HG03064 (cell line): ENCODE measurements around the gene NEK2.
"Not testable (repeated sequence)": the region's sequence is repeated elsewhere in the genome, so short reads cannot be mapped to it uniquely, and the experiment has no call there.

Experiments used
- ATAC-seq: cut with Tn5 transposase; IDR thresholded peaks from one replicate; pipeline ENCODE4 v1.9.1; 2021; ENCODE audit warnings: low read depth; ENCODE audit not compliant: unreplicated experiment

NEK2 gene

DNA sequence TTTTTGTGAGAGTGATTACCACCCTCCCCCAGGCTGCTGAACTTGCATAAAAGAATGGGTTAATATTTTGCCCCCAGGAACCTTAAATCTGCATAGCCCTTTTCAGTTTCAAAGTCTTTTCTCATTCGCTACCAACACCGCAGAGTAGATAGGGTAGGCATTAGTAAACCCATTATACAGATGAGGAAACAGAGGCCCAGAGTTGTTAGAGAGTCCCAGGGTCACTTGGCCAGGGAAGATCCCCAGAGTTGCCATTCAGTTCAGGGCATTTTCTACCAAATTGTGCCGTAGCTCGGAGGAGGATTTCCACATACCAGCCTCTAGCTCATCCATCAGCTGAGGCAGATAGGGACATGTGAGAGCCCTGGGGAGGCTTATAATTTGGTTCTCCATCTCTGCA, 40.5 kb downstream of the NEK2 start:
- ATAC-seq: no peak

DNA sequence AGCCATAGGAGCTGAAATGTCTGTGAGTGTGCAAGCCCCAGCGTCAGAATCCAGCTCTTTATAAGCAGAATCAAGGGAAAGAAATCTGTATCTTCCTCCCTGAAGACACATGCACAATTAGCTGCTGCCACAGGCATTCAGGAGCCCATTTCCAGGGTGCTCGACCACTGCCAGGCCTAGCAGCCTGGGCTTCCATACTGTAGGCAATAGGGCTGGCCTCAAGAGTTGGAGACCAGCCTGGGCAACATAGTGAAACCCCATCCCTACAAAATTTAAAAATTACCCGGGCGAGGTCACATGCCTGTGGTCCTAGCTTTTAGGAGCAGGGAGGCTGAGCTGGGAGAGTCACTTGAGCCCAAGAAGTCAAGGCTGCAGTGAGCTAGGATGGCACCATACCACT, 41.0 kb downstream of the NEK2 start:
- no peak for ATAC-seq

- ATAC-seq: no peak
Observed at GRCh38 chr1:211633524-211633846, 41.9 kb downstream of the NEK2 start.

- no peak for ATAC-seq
Observed at GRCh38 chr1:211632808-211633523, 42.5 kb downstream of the NEK2 start.

DNA sequence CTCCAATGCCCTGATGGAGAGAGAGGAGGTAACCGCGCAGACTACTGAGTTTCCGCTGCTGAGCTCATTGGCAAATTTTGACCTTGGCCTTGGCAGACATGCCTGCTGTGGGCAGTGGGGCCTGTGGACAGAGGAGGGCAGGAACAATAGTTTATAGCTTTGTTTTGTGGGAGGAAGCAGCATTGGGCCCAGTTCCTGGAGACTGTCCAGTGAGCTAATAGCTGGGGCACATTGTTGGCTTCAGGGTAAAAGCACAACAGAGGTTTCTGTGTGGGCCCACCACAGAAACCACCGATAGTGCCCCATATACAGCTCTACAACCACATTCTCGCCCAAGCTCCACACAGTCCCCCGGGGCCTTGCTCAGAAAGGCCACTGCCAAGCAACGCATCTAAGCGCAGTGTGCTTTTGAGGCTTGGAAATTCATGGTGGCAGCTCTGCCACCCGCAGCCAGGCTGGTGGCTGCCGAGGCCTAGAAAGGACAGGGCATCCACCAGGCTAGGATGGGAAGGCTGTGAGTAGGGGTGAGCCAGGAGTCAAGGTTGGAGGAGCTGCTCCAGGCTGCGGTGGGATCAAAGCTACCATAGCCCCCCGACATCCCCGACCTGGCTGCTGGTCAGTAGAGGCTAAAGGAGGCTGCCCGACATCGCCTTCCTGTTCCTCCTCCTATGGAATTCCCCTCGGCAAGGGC, 43.2 kb downstream of the NEK2 start:
- no peak for ATAC-seq

DNA sequence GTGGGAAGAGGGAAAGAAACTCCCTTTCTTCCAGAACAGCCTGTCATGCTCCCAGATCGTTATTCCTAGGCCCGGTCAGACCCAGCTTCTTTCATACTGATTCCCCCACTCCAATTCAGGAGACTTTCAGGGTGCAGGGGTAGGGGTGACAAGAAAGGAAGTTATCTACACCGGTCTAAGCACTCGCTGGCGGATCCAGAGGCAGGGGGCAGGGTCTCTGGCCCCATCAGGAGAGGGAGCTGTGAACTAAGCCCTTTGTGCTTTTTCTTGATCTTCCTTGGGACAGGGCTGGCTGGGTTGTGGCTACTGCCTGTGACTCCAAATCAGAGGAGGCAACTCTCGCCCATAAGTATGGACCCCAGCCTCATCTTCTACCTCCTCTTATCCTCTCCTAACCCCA, 44.3 kb downstream of the NEK2 start:
- no peak for ATAC-seq

GRCh38 chr1:211630236-211631081, 45.0 kb downstream of the NEK2 start:
- ATAC-seq: no peak

DNA sequence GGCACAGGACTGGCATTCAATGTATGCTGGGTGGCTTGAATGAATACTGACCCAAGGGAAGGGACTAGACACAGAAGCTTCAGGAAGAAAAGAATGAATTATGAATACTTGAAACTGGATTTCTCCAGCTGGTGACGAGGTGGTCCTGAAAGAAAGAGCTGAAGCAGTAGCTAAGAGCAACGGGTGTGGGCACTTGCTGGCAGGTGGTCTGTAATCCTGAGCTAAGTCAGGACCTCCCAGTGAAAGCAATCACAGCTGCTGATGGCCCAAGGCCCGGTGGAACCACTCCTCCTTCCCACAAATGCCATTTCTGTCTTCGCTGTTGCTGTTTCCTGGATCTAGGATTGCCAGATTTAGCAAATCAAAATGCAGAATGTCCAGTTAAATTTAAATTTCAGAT, 47.0 kb downstream of the NEK2 start:
- no peak for ATAC-seq

- no peak for ATAC-seq
Observed at GRCh38 chr1:211627259-211627658, 48.2 kb downstream of the NEK2 start.

DNA sequence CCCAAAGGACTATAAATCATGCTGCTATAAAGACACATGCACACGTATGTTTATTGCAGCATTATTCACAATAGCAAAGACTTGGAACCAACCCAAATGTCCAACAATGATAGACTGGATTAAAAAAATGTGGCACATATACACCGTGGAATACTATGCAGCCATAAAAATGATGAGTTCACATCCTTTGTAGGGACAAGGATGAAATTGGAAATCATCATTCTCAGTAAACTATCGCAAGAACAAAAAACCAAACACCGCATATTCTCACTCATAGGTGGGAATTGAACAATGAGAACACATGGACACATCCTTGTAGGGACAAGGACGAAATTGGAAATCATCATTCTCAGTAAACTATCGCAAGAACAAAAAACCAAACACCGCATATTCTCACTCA, 49.6 kb downstream of the NEK2 start:
- not testable (repeated sequence) for ATAC-seq

DNA sequence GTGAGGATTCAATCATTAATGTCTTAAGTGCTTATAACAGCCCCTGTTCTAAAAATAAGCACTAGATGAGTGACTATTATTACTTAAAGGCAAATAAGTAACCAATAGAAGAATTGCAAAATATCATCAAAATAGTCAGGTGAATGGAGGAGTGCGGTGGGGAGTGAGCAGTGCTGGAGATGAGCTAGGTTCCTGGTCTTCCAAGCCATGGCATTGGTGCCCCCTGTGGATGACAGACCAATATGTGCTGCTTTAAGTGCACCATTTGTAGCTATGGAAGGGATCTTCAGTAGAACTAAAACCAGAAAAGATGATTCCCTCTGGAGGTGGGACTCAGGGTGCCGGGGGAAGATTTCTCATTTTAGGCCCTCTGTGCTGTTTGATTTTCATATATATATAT, 50.4 kb downstream of the NEK2 start:
- no peak for ATAC-seq

DNA sequence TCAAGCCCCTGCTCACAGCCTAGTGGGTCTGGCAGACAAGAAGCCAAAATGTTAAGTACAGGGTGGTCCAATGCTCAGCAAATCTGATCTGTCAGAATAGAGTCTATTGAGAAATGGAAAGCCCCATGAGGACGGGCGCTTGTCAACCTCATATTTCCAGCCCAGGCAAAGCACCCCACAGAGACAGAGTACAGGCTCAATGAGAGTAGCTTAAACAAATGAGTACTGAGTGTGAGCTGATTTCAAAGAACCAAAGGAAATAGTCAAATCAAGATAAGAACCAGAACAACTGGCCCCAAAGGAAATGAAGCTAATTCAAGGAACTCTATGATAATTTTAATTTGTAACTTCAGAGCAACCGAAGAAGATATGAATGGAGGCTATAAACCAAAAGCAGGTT, 51.9 kb downstream of the NEK2 start:
- ATAC-seq: no peak

DNA sequence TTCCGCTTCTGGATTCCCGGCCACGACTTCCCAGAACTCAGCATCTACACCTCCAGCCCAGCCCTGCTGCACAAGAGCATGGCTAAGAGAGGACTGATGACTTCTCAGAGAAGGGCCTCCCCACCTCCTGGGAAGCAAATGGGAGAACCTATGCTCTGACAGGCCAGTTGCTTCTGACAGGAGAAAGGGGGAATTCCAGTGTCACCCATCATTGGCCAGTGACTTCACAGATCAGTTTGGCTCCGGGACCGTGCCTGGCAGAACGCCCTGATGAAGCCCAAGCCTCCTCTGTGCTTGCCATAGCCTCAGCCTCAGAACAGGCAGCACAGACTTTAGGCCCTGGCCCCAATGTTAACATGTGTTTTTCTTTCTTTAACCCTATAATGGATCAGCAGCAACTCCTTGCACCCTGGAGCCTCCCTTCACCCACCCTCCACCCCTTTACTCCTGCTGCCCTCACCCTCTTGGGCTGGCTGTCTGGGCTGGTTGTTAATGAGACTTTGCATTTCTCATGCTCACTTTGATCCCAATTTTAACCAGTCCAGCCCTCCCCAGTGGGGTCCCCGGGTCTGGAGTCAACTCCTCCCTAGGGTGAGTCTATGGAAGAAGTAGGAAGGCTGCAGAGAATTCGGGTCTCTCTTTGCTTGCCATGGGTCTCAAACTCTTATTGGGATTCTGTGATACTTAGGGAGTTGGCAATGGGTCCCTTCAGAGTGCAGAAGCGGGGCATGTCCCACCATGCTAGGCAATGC, 53.8 kb downstream of the NEK2 start:
- ATAC-seq: no peak

DNA sequence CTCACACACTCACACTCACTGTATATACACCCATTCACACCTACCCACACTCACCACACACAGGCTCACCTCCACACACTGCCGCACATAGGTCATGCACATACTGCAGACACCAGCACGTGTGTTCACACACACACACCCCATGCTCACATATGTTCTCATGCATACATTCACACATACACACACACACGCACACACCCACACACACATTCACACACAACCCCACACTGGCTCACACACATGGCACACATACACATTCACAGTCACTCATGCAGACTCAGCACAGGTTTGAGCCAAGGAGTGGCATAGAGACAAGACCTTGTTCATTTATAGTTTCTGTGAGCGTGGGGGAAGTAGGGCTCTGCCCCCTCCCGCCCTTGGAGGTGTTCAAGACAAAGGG, 55.3 kb downstream of the NEK2 start:
- no peak for ATAC-seq

GRCh38 chr1:211619033-211619996, 56.1 kb downstream of the NEK2 start:
- ATAC-seq: no peak

DNA sequence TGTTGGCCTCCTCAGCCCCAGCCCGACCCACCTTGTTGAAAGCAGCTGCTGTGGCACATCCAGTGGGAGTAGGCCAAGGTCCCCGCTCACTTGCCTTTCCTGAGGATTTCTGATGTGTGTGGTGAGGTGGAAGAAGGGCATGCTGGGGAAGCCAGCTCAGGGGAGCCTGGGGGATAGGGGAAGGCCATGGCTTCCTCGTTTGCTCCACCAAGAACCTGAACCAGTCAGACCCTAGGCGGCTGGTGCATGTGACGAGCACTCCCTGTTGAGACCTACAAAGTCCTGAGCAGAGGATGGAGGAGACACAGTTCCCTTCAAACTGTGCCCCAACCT, 58.5 kb downstream of the NEK2 start:
- ATAC-seq: no peak

GRCh38 chr1:211616231-211616964, 59.0 kb downstream of the NEK2 start:
- no peak for ATAC-seq

GRCh38 chr1:211614615-211615014, 60.8 kb downstream of the NEK2 start:
- ATAC-seq: no peak

DNA sequence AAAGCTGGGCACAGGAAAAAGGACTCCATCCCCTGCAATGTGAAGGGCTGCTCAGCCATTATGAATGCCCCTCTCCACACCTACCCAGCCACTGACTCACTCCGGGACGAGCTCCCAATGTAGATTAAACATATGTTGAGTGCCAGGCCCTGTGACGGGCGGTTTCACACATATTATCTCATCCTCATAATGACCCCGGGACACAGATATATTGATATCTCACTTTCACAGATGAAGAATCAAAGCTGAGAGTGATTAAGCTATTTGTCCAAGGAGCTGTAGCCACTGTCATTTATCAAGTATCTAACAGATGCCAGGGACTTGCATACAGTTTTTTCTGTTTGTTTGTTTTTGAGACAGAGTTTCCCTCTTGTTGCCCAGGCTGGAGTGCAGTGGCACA, 61.5 kb downstream of the NEK2 start:
- ATAC-seq: no peak
